ENCODE results near the gene OOSP2. TPM values are rescaled to one million over a fixed set of nuclear protein-coding genes. Genes with fewer than 3 reads are reported as not detected.
"Not testable (repeated sequence)": the region's sequence is repeated elsewhere in the genome, so short reads cannot be mapped to it uniquely, and the experiment has no call there.

The OOSP2 gene
- total RNA-seq, 1 donor from 2014 or later: not detected

DNA sequence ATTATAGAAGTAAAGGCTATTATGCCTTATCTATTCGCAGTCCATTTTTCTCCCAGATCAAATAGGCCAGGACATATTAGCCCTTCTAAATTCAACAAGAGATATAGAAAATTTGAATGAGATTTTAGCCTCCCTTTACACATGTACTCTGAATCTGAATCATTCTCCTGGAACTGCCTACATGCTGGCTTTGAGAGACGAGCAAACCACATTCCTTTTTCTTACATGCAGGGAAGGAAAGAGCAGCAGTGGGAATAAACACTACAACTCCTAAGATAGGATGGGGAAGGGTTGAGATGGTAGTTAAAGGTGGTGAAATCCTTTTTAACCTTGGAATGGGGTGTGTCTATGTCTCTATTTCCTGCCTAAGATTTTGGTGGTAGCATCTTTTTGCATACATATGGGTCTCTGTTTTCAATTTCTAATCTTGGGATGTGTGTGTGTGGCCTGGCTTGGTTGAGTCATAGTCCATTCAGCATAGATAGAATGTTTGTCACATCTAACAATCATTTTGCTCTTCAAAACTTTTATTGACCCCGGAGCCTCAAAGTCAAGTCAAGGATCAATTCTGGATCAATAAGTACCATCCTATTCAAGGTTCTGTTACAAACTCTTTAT is 11.1 kb upstream of the OOSP2 start:
- H3K4me3 Mint-ChIP-seq (ENCODE audit: unreplicated experiment): no peak overlapping the region
- DNase-seq: no peak
- H3K27ac Mint-ChIP-seq (ENCODE audit: unreplicated experiment): no peak overlapping the region
- TF ChIP-seq, protein P1, sequence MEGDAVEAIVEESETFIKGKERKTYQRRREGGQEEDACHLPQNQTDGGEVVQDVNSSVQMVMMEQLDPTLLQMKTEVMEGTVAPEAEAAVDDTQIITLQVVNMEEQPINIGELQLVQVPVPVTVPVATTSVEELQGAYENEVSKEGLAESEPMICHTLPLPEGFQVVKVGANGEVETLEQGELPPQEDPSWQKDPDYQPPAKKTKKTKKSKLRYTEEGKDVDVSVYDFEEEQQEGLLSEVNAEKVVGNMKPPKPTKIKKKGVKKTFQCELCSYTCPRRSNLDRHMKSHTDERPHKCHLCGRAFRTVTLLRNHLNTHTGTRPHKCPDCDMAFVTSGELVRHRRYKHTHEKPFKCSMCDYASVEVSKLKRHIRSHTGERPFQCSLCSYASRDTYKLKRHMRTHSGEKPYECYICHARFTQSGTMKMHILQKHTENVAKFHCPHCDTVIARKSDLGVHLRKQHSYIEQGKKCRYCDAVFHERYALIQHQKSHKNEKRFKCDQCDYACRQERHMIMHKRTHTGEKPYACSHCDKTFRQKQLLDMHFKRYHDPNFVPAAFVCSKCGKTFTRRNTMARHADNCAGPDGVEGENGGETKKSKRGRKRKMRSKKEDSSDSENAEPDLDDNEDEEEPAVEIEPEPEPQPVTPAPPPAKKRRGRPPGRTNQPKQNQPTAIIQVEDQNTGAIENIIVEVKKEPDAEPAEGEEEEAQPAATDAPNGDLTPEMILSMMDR (IDR thresholded peaks at IDR 0.05; ENCODE audit: partially characterized antibody, unreplicated experiment): no peak
- H3K27me3 Mint-ChIP-seq (ENCODE audit: unreplicated experiment): no peaks in the 10 kb centered on the region
- H3K4me1 Mint-ChIP-seq (ENCODE audit: low read depth, unreplicated experiment): no peaks in the 10 kb centered on the region
- H3K36me3 Mint-ChIP-seq (ENCODE audit: unreplicated experiment): no peaks in the 10 kb centered on the region
- H3K9me3 Mint-ChIP-seq (ENCODE audit: unreplicated experiment): no peaks in the 10 kb centered on the region

DNA sequence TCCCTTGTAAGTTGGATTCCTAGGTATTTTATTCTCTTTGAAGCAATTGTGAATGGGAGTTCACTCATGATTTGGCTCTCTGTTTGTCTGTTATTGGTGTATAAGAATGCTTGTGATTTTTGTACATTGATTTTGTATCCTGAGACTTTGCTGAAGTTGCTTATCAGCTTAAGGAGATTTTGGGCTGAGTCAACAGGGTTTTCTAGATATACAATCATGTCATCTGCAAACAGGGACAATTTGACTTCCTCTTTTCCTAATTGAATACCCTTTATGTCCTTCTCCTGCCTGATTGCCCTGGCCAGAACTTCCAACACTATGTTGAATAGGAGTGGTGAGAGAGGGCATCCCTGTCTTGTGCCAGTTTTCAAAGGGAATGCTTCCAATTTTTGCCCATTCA is 10.2 kb downstream of the OOSP2 start:
- H3K9me3 Mint-ChIP-seq (ENCODE audit: unreplicated experiment); H3K4me1 Mint-ChIP-seq (ENCODE audit: low read depth, unreplicated experiment); H3K36me3 Mint-ChIP-seq (ENCODE audit: unreplicated experiment); DNase-seq; H3K27me3 Mint-ChIP-seq (ENCODE audit: unreplicated experiment); H3K27ac Mint-ChIP-seq (ENCODE audit: unreplicated experiment); H3K4me3 Mint-ChIP-seq (ENCODE audit: unreplicated experiment): not testable (repeated sequence)

DNA sequence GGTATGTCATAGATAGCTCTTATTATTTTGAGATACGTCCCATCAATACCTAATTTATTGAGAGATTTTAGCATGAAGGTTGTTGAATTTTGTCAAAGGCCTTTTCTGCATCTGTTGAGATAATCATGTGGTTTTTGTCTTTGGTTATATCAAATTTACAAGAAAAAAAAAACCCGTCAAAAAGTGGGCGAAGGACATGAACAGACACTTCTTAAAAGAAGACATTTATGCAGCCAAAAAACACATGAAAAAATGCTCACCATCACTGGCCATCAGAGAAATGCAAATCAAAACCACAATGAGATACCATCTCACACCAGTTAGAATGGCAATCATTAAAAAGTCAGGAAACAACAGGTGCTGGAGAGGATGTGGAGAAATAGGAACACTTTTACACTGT is 10.6 kb downstream of the OOSP2 start:
- H3K4me3 Mint-ChIP-seq (ENCODE audit: unreplicated experiment); H3K27me3 Mint-ChIP-seq (ENCODE audit: unreplicated experiment); DNase-seq; H3K9me3 Mint-ChIP-seq (ENCODE audit: unreplicated experiment); H3K36me3 Mint-ChIP-seq (ENCODE audit: unreplicated experiment); H3K27ac Mint-ChIP-seq (ENCODE audit: unreplicated experiment); H3K4me1 Mint-ChIP-seq (ENCODE audit: low read depth, unreplicated experiment): not testable (repeated sequence)

DNA sequence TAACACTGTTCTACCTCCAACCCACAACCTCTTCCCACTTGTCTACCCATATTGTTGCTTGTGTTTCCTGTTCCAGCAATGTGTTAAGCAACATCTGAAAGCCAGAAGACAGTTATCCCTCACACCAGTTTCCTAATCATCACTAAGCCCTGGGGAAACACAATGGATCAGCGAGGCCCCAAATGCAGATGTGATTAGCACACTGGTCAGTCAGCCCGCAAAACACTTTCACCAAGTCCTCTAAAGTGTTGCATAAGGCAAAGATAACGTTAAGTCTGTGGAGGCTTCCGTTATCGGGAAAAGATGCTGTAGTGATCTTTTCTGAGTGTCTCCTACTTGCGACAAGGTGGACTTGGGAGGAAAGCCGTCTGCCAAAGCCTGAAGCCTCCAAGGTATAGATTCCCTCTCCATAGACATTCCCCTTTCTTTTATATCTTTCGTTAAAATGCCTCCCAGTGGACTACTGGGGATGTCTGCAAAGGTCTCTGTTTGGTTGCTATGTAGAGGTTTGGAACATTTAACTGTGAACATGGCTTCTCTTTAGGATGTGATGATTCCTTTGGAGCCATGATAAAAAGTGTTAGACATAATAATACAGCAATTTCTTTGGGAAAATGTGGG is 16.2 kb downstream of the OOSP2 start, which contains the start of gene MS4A3:
Gene MS4A3, plus strand, starts transcription at position 317 of the 621 bp plus-strand sequence. CDS start 4,496 bp downstream, outside the sequence.
- TF ChIP-seq, protein P1 (IDR thresholded peaks at IDR 0.05; ENCODE audit: partially characterized antibody, unreplicated experiment): no peak
- Mint-ChIP-seq H3K4me1 (ENCODE audit: low read depth, unreplicated experiment) (peaks cover 2% of the 10 kb centered on the region), H3K27me3 (ENCODE audit: unreplicated experiment) (no peaks in the 10 kb centered on the region), H3K27ac (ENCODE audit: unreplicated experiment) (no peak within 1 kb of the TSS), H3K36me3 (ENCODE audit: unreplicated experiment) (no peaks in the 10 kb centered on the region), H3K9me3 (ENCODE audit: unreplicated experiment) (no peaks in the 10 kb centered on the region), H3K4me3 (ENCODE audit: unreplicated experiment) (no peak within 1 kb of the TSS)
- no peak for DNase-seq

DNA sequence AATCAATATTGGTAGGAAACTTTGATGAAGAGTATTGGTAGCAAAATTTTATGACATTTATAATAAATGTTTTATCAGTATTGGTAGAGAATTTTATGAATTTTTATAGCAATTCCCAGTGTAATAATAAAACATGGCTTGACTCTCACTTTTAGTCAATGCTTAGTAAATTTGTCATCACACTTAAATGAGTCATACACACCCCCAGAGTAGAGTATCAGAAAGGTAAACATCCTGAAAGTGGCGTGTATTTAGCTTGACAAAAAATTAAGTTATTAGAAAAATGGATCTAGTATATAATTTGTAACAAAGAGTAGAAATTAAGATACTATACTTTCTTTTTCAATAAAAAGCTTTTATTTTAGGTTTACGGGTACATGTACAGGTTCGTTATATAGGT is 18.8 kb downstream of the OOSP2 start:
- H3K36me3 Mint-ChIP-seq (ENCODE audit: unreplicated experiment): no peaks in the 10 kb centered on the region
- H3K4me1 Mint-ChIP-seq (ENCODE audit: low read depth, unreplicated experiment): peaks cover 2% of the 10 kb centered on the region
- H3K27ac Mint-ChIP-seq (ENCODE audit: unreplicated experiment): no peak overlapping the region
- DNase-seq: no peak
- H3K9me3 Mint-ChIP-seq (ENCODE audit: unreplicated experiment): no peaks in the 10 kb centered on the region
- H3K4me3 Mint-ChIP-seq (ENCODE audit: unreplicated experiment): no peak overlapping the region
- H3K27me3 Mint-ChIP-seq (ENCODE audit: unreplicated experiment): no peaks in the 10 kb centered on the region
- TF ChIP-seq, protein P1 (IDR thresholded peaks at IDR 0.05; ENCODE audit: partially characterized antibody, unreplicated experiment): no peak

DNA sequence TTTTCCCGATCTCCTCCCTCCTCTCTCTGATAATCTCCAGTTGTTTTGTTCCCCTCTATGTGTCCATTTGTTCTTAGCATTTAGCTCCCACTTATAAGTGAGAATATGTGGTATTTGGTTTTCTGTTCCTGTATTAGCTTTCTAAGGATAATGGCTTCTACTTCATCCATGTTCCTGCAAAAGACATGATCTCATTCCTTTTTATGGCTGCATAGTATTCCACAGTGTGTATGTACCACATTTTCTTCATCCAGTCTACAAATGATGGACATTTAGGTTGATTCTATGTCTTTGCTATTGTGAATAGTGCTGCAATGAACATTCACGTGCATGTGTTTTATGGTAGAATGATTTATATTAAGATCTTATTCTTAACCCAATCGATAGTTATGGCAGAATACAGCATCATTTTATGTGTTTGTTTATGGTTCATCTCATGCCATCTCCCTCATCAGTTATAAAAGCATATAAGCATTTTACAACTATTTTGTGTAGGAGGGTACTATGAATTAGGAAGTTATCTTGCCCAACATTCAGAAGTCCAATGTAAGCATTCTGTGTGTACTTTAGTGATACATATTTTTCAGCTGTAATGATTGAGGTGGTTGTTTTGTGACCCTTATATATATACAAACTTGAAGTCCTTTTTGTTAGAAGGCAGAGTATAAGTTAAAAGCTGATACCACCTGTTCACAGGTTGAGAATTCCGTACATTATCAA is 19.5 kb downstream of the OOSP2 start:
- Mint-ChIP-seq H3K4me3 (ENCODE audit: unreplicated experiment) (no peak overlapping the region), H3K36me3 (ENCODE audit: unreplicated experiment) (no peaks in the 10 kb centered on the region), H3K27ac (ENCODE audit: unreplicated experiment) (no peak overlapping the region)

More for the DNA sequence above, 19.5 kb downstream of the OOSP2 start:
- H3K9me3 Mint-ChIP-seq (ENCODE audit: unreplicated experiment): no peaks in the 10 kb centered on the region
- no peaks in the 10 kb centered on the region for H3K27me3 Mint-ChIP-seq (ENCODE audit: unreplicated experiment)
- DNase-seq: no peak
- TF ChIP-seq, protein P1 (IDR thresholded peaks at IDR 0.05; ENCODE audit: partially characterized antibody, unreplicated experiment): no peak
- peaks cover 2% of the 10 kb centered on the region for H3K4me1 Mint-ChIP-seq (ENCODE audit: low read depth, unreplicated experiment)
